ENCODE results near the gene ATG13.
"Not testable (repeated sequence)": the region's sequence is repeated elsewhere in the genome, so short reads cannot be mapped to it uniquely, and the experiment has no call there.

The ATG13 gene

GRCh38 chr11:46697723-46698122 is 80.4 kb downstream of the ATG13 start:
- no peak overlapping the region for H3K4me2 ChIP-seq

GRCh38 chr11:46698597-46698996 is 81.2 kb downstream of the ATG13 start:
- no peaks in the 10 kb centered on the region for H3K9me3 ChIP-seq
- peak overlapping the region; percentile 63 for H3K4me2 ChIP-seq
- H3K27me3 ChIP-seq, result no peaks in the 10 kb centered on the region
- H3K27ac ChIP-seq, result no peak overlapping the region
- H3K4me3 ChIP-seq, result no peak overlapping the region
- H3K9ac ChIP-seq, result no peak overlapping the region
- H3K36me3 ChIP-seq, result peaks cover 54% of the 10 kb centered on the region
- H4K20me1 ChIP-seq, result peaks cover 18% of the 10 kb centered on the region; the same call in 1 of the 2 replicates
- H3K4me1 ChIP-seq, result peaks cover 48% of the 10 kb centered on the region
- no peak for TF ChIP-seq Cebpa-rat (IDR thresholded peaks at IDR 0.05)

More at GRCh38 chr11:46697723-46698122, 80.4 kb downstream of the ATG13 start:
- H3K36me3 ChIP-seq, result peaks cover 52% of the 10 kb centered on the region
- TF ChIP-seq Cebpa-rat (IDR thresholded peaks at IDR 0.05), result no peak
- H3K27ac ChIP-seq, result no peak overlapping the region
- 0 out of 2 replicates have a peak overlapping the region, but pooled peaks have one; percentile 29 for H3K9ac ChIP-seq
- peaks cover 15% of the 10 kb centered on the region; the same call in 1 of the 2 replicates for H4K20me1 ChIP-seq
- H3K4me3 ChIP-seq, result no peak overlapping the region
- H3K9me3 ChIP-seq, result no peaks in the 10 kb centered on the region
- H3K27me3 ChIP-seq, result no peaks in the 10 kb centered on the region
- H3K4me1 ChIP-seq, result peaks cover 43% of the 10 kb centered on the region

- no peak for TF ChIP-seq Cebpa-rat (IDR thresholded peaks at IDR 0.05)
- Histone ChIP-seq H3K9me3 (no peaks in the 10 kb centered on the region), H3K27ac (peak within 1 kb of the TSS; percentile 99), H3K36me3 (peaks cover 54% of the 10 kb centered on the region), H3K4me1 (peaks cover 48% of the 10 kb centered on the region), H3K9ac (peak within 1 kb of the TSS; percentile 97), H3K27me3 (no peaks in the 10 kb centered on the region), H3K4me3 (peak within 1 kb of the TSS; percentile 97), H3K4me2 (peak within 1 kb of the TSS; percentile 99), H4K20me1 (peaks cover 31% of the 10 kb centered on the region)
These were observed 83.1 kb downstream of the ATG13 start, which contains the start of the genes ARHGAP1 and ZNF408 for GRCh38 chr11:46700241-46701077. Gene ARHGAP1, minus strand, starts transcription at chr11:46700619. Its CDS starts 4,512 bp downstream, at chr11:46696107. Gene ZNF408, plus strand, starts transcription at chr11:46701031. Its CDS starts 17 bp downstream, at chr11:46701048.

- H3K36me3 ChIP-seq, result peaks cover 54% of the 10 kb centered on the region
- H3K9me3 ChIP-seq, result no peaks in the 10 kb centered on the region
- H3K27ac ChIP-seq, result peak overlapping the region; percentile 99
- H3K27me3 ChIP-seq, result no peaks in the 10 kb centered on the region
- H4K20me1 ChIP-seq, result peaks cover 38% of the 10 kb centered on the region
- peak overlapping the region; percentile 97 for H3K9ac ChIP-seq
- peak overlapping the region; percentile 99 for H3K4me2 ChIP-seq
- no peak for TF ChIP-seq Cebpa-rat (IDR thresholded peaks at IDR 0.05)
- H3K4me3 ChIP-seq, result peak overlapping the region; percentile 97
- peaks cover 48% of the 10 kb centered on the region for H3K4me1 ChIP-seq
These were observed 83.8 kb downstream of the ATG13 start for GRCh38 chr11:46701078-46701654.

GRCh38 chr11:46705070-46705688 is 87.8 kb downstream of the ATG13 start:
- Histone ChIP-seq H4K20me1 (peaks cover 37% of the 10 kb centered on the region), H3K4me1 (peaks cover 19% of the 10 kb centered on the region), H3K4me2 (no peak overlapping the region), H3K9me3 (no peaks in the 10 kb centered on the region), H3K9ac (no peak overlapping the region), H3K27ac (no peak overlapping the region), H3K36me3 (peaks cover 71% of the 10 kb centered on the region), H3K4me3 (no peak overlapping the region), H3K27me3 (no peaks in the 10 kb centered on the region)
- no peak for TF ChIP-seq Cebpa-rat (IDR thresholded peaks at IDR 0.05)

- no peak overlapping the region for H3K4me3 ChIP-seq
- TF ChIP-seq Cebpa-rat (IDR thresholded peaks at IDR 0.05), result no peak
- no peaks in the 10 kb centered on the region for H3K27me3 ChIP-seq
- no peak overlapping the region for H3K27ac ChIP-seq
- peaks cover 75% of the 10 kb centered on the region for H3K36me3 ChIP-seq
- no peak overlapping the region for H3K4me2 ChIP-seq
- peaks cover 13% of the 10 kb centered on the region for H3K4me1 ChIP-seq
- peaks cover 37% of the 10 kb centered on the region for H4K20me1 ChIP-seq
- H3K9me3 ChIP-seq, result no peaks in the 10 kb centered on the region
- no peak overlapping the region for H3K9ac ChIP-seq
These were observed 89.5 kb downstream of the ATG13 start for GRCh38 chr11:46706886-46707285.

GRCh38 chr11:46709351-46709750 is 92.0 kb downstream of the ATG13 start:
- not testable (repeated sequence) for H3K4me2 ChIP-seq, H3K9me3 ChIP-seq, H3K27me3 ChIP-seq, H3K27ac ChIP-seq, H3K4me1 ChIP-seq, H3K4me3 ChIP-seq, H3K9ac ChIP-seq
- H3K36me3 ChIP-seq, result peaks cover 51% of the 10 kb centered on the region
- H4K20me1 ChIP-seq, result peaks cover 28% of the 10 kb centered on the region

GRCh38 chr11:46710821-46711269 is 93.5 kb downstream of the ATG13 start:
- Histone ChIP-seq H3K4me2 (no peak overlapping the region), H4K20me1 (peaks cover 13% of the 10 kb centered on the region), H3K9ac (no peak overlapping the region), H3K27ac (no peak overlapping the region), H3K36me3 (peaks cover 36% of the 10 kb centered on the region), H3K4me1 (no peaks in the 10 kb centered on the region), H3K4me3 (no peak overlapping the region), H3K9me3 (no peaks in the 10 kb centered on the region), H3K27me3 (no peaks in the 10 kb centered on the region)
- no peak for TF ChIP-seq Cebpa-rat (IDR thresholded peaks at IDR 0.05)

- no peak for TF ChIP-seq Cebpa-rat (IDR thresholded peaks at IDR 0.05)
- H3K27me3 ChIP-seq, result no peaks in the 10 kb centered on the region
- peaks cover 31% of the 10 kb centered on the region for H3K36me3 ChIP-seq
- no peaks in the 10 kb centered on the region for H3K9me3 ChIP-seq
- H3K27ac ChIP-seq, result no peak overlapping the region
- no peak overlapping the region for H3K4me2 ChIP-seq
- H3K4me1 ChIP-seq, result no peaks in the 10 kb centered on the region
- no peak overlapping the region for H3K4me3 ChIP-seq
- peaks cover 9% of the 10 kb centered on the region for H4K20me1 ChIP-seq
- no peak overlapping the region for H3K9ac ChIP-seq
These were observed 94.0 kb downstream of the ATG13 start for GRCh38 chr11:46711303-46711702.
